ENCODE data around the gene PTPRM. TPM values are rescaled to one million over a fixed set of nuclear protein-coding genes. Genes with fewer than 3 reads are reported as not detected.

The PTPRM gene
- total and polyA plus RNA-seq, 2 experiments from 2014 or later, result 1.6 to 5.3 TPM

DNA sequence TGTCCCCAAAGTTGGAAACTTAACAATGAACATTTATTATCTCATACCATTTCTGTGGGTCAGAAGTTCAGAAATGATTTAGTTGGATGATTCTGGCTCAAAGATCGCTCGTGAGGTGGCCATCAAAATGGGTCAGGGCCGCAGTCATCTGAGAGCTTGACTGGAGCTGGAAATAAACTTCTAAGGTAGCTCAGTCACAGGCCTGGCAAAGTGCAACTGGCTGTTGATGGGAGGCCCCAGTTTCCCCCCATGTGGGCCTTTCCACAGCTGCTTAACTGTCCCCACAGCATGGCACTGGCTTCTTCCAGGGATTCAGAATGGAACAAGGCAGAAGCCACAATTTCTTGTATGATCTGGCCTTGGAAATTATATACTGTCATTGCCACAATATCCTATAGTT, 842.0 kb downstream of the PTPRM start:
- Mint-ChIP-seq H3K27me3 (ENCODE audit: insufficient read depth, low read depth, poor library complexity) (no peaks in the 10 kb centered on the region), H3K27ac (no peak overlapping the region), H3K36me3 (ENCODE audit: low read depth) (peaks cover 25% of the 10 kb centered on the region), H3K4me1 (no peaks in the 10 kb centered on the region), H3K9me3 (peaks cover 31% of the 10 kb centered on the region), H3K4me3 (no peak overlapping the region)
- Histone ChIP-seq H3K27me3 (ENCODE audit: insufficient read depth) (no peaks in the 10 kb centered on the region), H4K20me1 (replicated peaks; ENCODE audit: insufficient read depth) (no peaks in the 10 kb centered on the region), H3K4me1 (ENCODE audit: insufficient read depth) (no peaks in the 10 kb centered on the region), H2AFZ (no peak overlapping the region), H3K27ac (ENCODE audit: low read depth) (no peak overlapping the region), H3K36me3 (ENCODE audit: insufficient read depth) (no peaks in the 10 kb centered on the region; the same call in 1 of the 2 replicates), H3F3A (replicated peaks; ENCODE audit: low read depth) (no peaks in the 10 kb centered on the region), H3K4me3 (no peak overlapping the region), H3K79me2 (replicated peaks; ENCODE audit: insufficient read depth) (no peaks in the 10 kb centered on the region), H3K9me2 (ENCODE audit: insufficient read depth) (peaks cover 9% of the 10 kb centered on the region; the same call in 1 of the 2 replicates), H3K4me2 (no peak overlapping the region)
- ATAC-seq (no peak), DNase-seq (ENCODE audit: low spot score) (no peak)
- TF ChIP-seq, protein P1, sequence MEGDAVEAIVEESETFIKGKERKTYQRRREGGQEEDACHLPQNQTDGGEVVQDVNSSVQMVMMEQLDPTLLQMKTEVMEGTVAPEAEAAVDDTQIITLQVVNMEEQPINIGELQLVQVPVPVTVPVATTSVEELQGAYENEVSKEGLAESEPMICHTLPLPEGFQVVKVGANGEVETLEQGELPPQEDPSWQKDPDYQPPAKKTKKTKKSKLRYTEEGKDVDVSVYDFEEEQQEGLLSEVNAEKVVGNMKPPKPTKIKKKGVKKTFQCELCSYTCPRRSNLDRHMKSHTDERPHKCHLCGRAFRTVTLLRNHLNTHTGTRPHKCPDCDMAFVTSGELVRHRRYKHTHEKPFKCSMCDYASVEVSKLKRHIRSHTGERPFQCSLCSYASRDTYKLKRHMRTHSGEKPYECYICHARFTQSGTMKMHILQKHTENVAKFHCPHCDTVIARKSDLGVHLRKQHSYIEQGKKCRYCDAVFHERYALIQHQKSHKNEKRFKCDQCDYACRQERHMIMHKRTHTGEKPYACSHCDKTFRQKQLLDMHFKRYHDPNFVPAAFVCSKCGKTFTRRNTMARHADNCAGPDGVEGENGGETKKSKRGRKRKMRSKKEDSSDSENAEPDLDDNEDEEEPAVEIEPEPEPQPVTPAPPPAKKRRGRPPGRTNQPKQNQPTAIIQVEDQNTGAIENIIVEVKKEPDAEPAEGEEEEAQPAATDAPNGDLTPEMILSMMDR (conservative IDR thresholded peaks at IDR 0.05; ENCODE audit: low read depth in 2 of 2), result no peak
- no peak for TF ChIP-seq ZNF114 (CRISPR knock-in tag; IDR thresholded peaks at IDR 0.05)
- TF ChIP-seq, protein P2, sequence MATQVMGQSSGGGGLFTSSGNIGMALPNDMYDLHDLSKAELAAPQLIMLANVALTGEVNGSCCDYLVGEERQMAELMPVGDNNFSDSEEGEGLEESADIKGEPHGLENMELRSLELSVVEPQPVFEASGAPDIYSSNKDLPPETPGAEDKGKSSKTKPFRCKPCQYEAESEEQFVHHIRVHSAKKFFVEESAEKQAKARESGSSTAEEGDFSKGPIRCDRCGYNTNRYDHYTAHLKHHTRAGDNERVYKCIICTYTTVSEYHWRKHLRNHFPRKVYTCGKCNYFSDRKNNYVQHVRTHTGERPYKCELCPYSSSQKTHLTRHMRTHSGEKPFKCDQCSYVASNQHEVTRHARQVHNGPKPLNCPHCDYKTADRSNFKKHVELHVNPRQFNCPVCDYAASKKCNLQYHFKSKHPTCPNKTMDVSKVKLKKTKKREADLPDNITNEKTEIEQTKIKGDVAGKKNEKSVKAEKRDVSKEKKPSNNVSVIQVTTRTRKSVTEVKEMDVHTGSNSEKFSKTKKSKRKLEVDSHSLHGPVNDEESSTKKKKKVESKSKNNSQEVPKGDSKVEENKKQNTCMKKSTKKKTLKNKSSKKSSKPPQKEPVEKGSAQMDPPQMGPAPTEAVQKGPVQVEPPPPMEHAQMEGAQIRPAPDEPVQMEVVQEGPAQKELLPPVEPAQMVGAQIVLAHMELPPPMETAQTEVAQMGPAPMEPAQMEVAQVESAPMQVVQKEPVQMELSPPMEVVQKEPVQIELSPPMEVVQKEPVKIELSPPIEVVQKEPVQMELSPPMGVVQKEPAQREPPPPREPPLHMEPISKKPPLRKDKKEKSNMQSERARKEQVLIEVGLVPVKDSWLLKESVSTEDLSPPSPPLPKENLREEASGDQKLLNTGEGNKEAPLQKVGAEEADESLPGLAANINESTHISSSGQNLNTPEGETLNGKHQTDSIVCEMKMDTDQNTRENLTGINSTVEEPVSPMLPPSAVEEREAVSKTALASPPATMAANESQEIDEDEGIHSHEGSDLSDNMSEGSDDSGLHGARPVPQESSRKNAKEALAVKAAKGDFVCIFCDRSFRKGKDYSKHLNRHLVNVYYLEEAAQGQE (IDR thresholded peaks at IDR 0.05; ENCODE audit: unreplicated experiment), result no peak

DNA sequence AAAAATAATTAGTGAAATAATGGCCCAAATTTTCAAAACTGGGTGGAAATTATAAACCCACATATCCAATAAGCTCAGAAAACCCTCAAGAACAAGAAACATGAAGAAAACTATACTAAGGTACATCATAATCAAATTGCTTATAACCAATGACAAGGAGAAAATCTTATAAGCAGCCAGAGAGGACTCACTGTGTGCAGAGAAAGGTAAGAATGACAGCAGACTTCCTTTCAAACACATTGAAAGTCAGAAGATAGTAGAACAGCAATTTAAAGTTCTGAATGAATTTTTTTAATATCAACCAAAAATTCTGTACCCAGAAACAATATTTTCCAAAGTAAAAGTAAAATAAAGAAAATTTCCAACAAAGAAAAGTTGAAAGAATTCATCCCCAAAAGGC, 844.4 kb downstream of the PTPRM start:
- H3K27ac Mint-ChIP-seq, result no peak overlapping the region
- H3K4me1 Mint-ChIP-seq, result no peaks in the 10 kb centered on the region
- peaks cover 2% of the 10 kb centered on the region for H3K27me3 Mint-ChIP-seq (ENCODE audit: insufficient read depth, low read depth, poor library complexity)
- ATAC-seq (no peak), DNase-seq (ENCODE audit: low spot score) (no peak)
- Histone ChIP-seq H3K79me2 (replicated peaks; ENCODE audit: insufficient read depth) (no peaks in the 10 kb centered on the region), H3K4me3 (no peak overlapping the region), H3K4me1 (ENCODE audit: insufficient read depth) (no peaks in the 10 kb centered on the region), H4K20me1 (replicated peaks; ENCODE audit: insufficient read depth) (no peaks in the 10 kb centered on the region), H3K4me2 (no peak overlapping the region), H3F3A (replicated peaks; ENCODE audit: low read depth) (no peaks in the 10 kb centered on the region), H3K27ac (ENCODE audit: low read depth) (no peak overlapping the region), H3K36me3 (ENCODE audit: insufficient read depth) (no peaks in the 10 kb centered on the region; the same call in 1 of the 2 replicates), H3K9me2 (ENCODE audit: insufficient read depth) (peaks cover 11% of the 10 kb centered on the region; the same call in 1 of the 2 replicates), H3K27me3 (ENCODE audit: insufficient read depth) (no peaks in the 10 kb centered on the region), H2AFZ (no peak overlapping the region)
- H3K4me3 Mint-ChIP-seq, result no peak overlapping the region
- peaks cover 31% of the 10 kb centered on the region for H3K9me3 Mint-ChIP-seq
- H3K36me3 Mint-ChIP-seq (ENCODE audit: low read depth), result peaks cover 25% of the 10 kb centered on the region
- TF ChIP-seq EZH2 (IDR thresholded peaks at IDR 0.05; ENCODE audit: low read depth, unreplicated experiment), result no peak
- no peak for TF ChIP-seq POLR2AphosphoS5 (IDR thresholded peaks at IDR 0.05; ENCODE audit: low read depth)
- no peak for TF ChIP-seq CREB1 (CRISPR knock-in tag; IDR thresholded peaks at IDR 0.05; ENCODE audit: low read depth)
- TF ChIP-seq ZNF114 (CRISPR knock-in tag; IDR thresholded peaks at IDR 0.05), result no peak
- TF ChIP-seq, protein P3, sequence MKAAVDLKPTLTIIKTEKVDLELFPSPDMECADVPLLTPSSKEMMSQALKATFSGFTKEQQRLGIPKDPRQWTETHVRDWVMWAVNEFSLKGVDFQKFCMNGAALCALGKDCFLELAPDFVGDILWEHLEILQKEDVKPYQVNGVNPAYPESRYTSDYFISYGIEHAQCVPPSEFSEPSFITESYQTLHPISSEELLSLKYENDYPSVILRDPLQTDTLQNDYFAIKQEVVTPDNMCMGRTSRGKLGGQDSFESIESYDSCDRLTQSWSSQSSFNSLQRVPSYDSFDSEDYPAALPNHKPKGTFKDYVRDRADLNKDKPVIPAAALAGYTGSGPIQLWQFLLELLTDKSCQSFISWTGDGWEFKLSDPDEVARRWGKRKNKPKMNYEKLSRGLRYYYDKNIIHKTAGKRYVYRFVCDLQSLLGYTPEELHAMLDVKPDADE (IDR thresholded peaks at IDR 0.05), result no peak
- TF ChIP-seq, protein P1 (conservative IDR thresholded peaks at IDR 0.05; ENCODE audit: low read depth in 2 of 2), result no peak
